Caco-2 (cell line): ENCODE data around the gene CDK5RAP3. TPM values are rescaled to one million over a fixed set of nuclear protein-coding genes. Genes with fewer than 3 reads are reported as not detected.
A peak's percentile ranks its signal among the peaks of the same experiment; 100 is the strongest.

Source experiments
- BruUV-seq: library from RNA; stranded (reverse); fragments of 400-500 nt; replicated peaks from 2 replicates; lab custom pipeline; 2021; lab: Mats Ljungman, UMichigan
- CTCF ChIA-PET: fragments of 300-600 bp; sonication (Branson Sonifier 250); formaldehyde crosslinking; loops from one replicate; lab custom pipeline; 2022; ENCODE audit warnings: antibody characterized with exemption; lab: Charles Lee
- POLR2A ChIA-PET: fragments of 300-600 bp; sonication (Branson Sonifier 250); formaldehyde crosslinking; loops from one replicate; lab custom pipeline; 2022; ENCODE audit warnings: antibody characterized with exemption; lab: Charles Lee
- DNase-seq, 2 experiments: peaks; one replicate each; pipeline versions ENCODE4 v3.0.0 to v3.0.0-alpha.2; 2020 to 2022
- H3K27me3 ChIP-seq: replicated peaks from 2 replicates; pipeline ENCODE4 v1.6.0; 2011; ENCODE audit warnings: low read length; ENCODE audit not compliant: control insufficient read depth, insufficient read depth
- H3K36me3 ChIP-seq: 2 replicates; pipeline ENCODE4 v1.5.1; 2011; ENCODE audit warnings: low read length; ENCODE audit not compliant: control insufficient read depth, insufficient read depth
- H3K4me1 ChIP-seq: fragments of 250-450 bp; sonication (Bioruptor Pico); 2 replicates; pipeline ENCODE4 v1.5.1; 2020; ENCODE audit warnings: mild to moderate bottlenecking
- H3K4me3 ChIP-seq: 2 replicates; pipeline ENCODE4 v1.5.1; 2011; ENCODE audit warnings: low read depth, mild to moderate bottlenecking, control low read depth, low read length
- H3K9me3 ChIP-seq: fragments of 250-450 bp; sonication (Bioruptor Pico); 2 replicates; pipeline ENCODE4 v1.5.1; 2020; ENCODE audit warnings: mild to moderate bottlenecking, moderate library complexity
- H3K27ac Mint-ChIP-seq: one replicate; pipeline ENCODE4 v1.8.0; 2022; ENCODE audit warnings: mixed read lengths; ENCODE audit not compliant: unreplicated experiment
- H3K27me3 Mint-ChIP-seq: one replicate; pipeline ENCODE4 v1.8.0; 2022; ENCODE audit warnings: mixed read lengths; ENCODE audit not compliant: insufficient read depth, unreplicated experiment
- H3K36me3 Mint-ChIP-seq: one replicate; pipeline ENCODE4 v1.8.0; 2022; ENCODE audit warnings: mild to moderate bottlenecking, mixed read lengths; ENCODE audit not compliant: insufficient read depth, unreplicated experiment
- H3K4me1 Mint-ChIP-seq: one replicate; pipeline ENCODE4 v1.8.0; 2022; ENCODE audit warnings: low read depth, mixed read lengths; ENCODE audit not compliant: unreplicated experiment
- H3K4me3 Mint-ChIP-seq: one replicate; pipeline ENCODE4 v1.8.0; 2022; ENCODE audit warnings: mild to moderate bottlenecking, moderate library complexity, mixed read lengths; ENCODE audit not compliant: unreplicated experiment
- H3K9me3 Mint-ChIP-seq: one replicate; pipeline ENCODE4 v1.8.0; 2022; ENCODE audit warnings: mixed read lengths; ENCODE audit not compliant: unreplicated experiment
- CTCF ChIP-seq, 2 experiments: fragments of 200-600 bp in 1 of 2; IDR thresholded peaks; 1 replicate in 1 of 2; 2 replicates in 1 of 2; pipeline versions ENCODE4 v1.5.1 to v1.8.0; 2011 to 2022; ENCODE audit warnings: antibody characterized with exemption in 1 of 2, control low read depth in 1 of 2, inconsistent platforms in 1 of 2, low read depth in 1 of 2, low read length in 1 of 2, mild to moderate bottlenecking in 1 of 2, moderate library complexity in 1 of 2; ENCODE audit not compliant: insufficient read depth in 1 of 2, severe bottlenecking in 1 of 2, unreplicated experiment in 1 of 2
- intact Hi-C: fragments of 100-400 bp; cut with micrococcal nuclease; formaldehyde crosslinking; loops from one replicate; pipeline ENCODE4 v1.10.0; 2022; ENCODE audit not compliant: unreplicated experiment
- total RNA-seq: library from RNA; stranded (reverse); gene quantifications from 2 replicates; pipeline ENCODE4 v1.2.3, GENCODE V29; 2022

CDK5RAP3 gene
- total RNA-seq, 1 experiment from 2014 or later: 425 TPM

GRCh38 chr17:48011405-48012150 lies 40.7 kb downstream of the CDK5RAP3 start:
- no peaks in the 10 kb centered on the region for H3K9me3 ChIP-seq
- H3K27ac Mint-ChIP-seq: no peak overlapping the region
- H3K4me1 ChIP-seq: peaks cover 5% of the 10 kb centered on the region
- peak overlapping the region; percentile 48 for H3K4me3 ChIP-seq
- peak; percentile 95 to 97 for TF ChIP-seq CTCF (IDR thresholded peaks at IDR 0.05; ENCODE audit: insufficient read depth in 1 of 2, low read depth in 1 of 2, low read length in 1 of 2, severe bottlenecking in 1 of 2, unreplicated experiment in 1 of 2)
- intact Hi-C loops: loop anchor here (1.0 to 2.0 kb wide), 2 partner anchors 15 to 36 kb away; no protein-coding TSS in a partner anchor
- no peaks in the 10 kb centered on the region for H3K27me3 ChIP-seq
- ChIA-PET POLR2A (interaction anchor here (0.8 to 1.5 kb wide), 5 partner anchors 36 to 116 kb away, joined by 3 to 5 read pairs (median 4); partner anchors contain the start of genes CDK5RAP3, NFE2L1, PNPO and SP2), CTCF (interaction anchor here (0.5 to 2.7 kb wide), 36 partner anchors 9 to 1904 kb away, joined by 3 to 32 read pairs (median 5); partner anchors contain the start of genes CDK5RAP3, LRRC46, MRPL10 and NFE2L1)
- peak; percentile 83 for DNase-seq
- BruUV-seq: no TSS peak
- peaks cover 4% of the 10 kb centered on the region for H3K27me3 Mint-ChIP-seq
- no peaks in the 10 kb centered on the region for H3K36me3 ChIP-seq
- H3K4me1 Mint-ChIP-seq: peaks cover 6% of the 10 kb centered on the region
- peak overlapping the region; percentile 70 for H3K4me3 Mint-ChIP-seq
- H3K9me3 Mint-ChIP-seq: no peaks in the 10 kb centered on the region
- no peaks in the 10 kb centered on the region for H3K36me3 Mint-ChIP-seq

- ChIA-PET POLR2A (interaction anchor here (1.2 to 1.5 kb wide), 2 partner anchors 60 to 117 kb away, joined by 4 to 5 read pairs; partner anchors contain the start of gene SP2), CTCF (interaction anchor here (0.5 to 2.7 kb wide), 24 partner anchors 9 to 1903 kb away, joined by 3 to 32 read pairs (median 6); partner anchors contain the start of genes CDK5RAP3, NFE2L1, PNPO and PRR15L)
- DNase-seq: peak in 1 of 2 experiments; percentile 79
- Histone ChIP-seq H3K27me3 (no peaks in the 10 kb centered on the region), H3K9me3 (no peaks in the 10 kb centered on the region), H3K36me3 (no peaks in the 10 kb centered on the region), H3K4me3 (peak overlapping the region; percentile 48), H3K4me1 (peaks cover 5% of the 10 kb centered on the region)
- H3K27me3 Mint-ChIP-seq: peaks cover 4% of the 10 kb centered on the region
- peak in 1 of 2 experiments; percentile 9 for TF ChIP-seq CTCF (IDR thresholded peaks at IDR 0.05; ENCODE audit: insufficient read depth in 1 of 2, low read depth in 1 of 2, low read length in 1 of 2, severe bottlenecking in 1 of 2, unreplicated experiment in 1 of 2)
- H3K4me1 Mint-ChIP-seq: peaks cover 6% of the 10 kb centered on the region
- no peaks in the 10 kb centered on the region for H3K36me3 Mint-ChIP-seq
- H3K4me3 Mint-ChIP-seq: peak overlapping the region; percentile 70
- BruUV-seq: no TSS peak
- no peak overlapping the region for H3K27ac Mint-ChIP-seq
- intact Hi-C loops: no loop called here
- H3K9me3 Mint-ChIP-seq: no peaks in the 10 kb centered on the region
Observed at GRCh38 chr17:48012151-48012520, 41.2 kb downstream of the CDK5RAP3 start.

- H3K27me3 ChIP-seq: no peaks in the 10 kb centered on the region
- H3K27ac Mint-ChIP-seq: no peak overlapping the region
- H3K9me3 ChIP-seq: no peaks in the 10 kb centered on the region
- peaks cover 6% of the 10 kb centered on the region for H3K4me1 Mint-ChIP-seq
- no peak for DNase-seq
- H3K27me3 Mint-ChIP-seq: peaks cover 4% of the 10 kb centered on the region
- TF ChIP-seq CTCF (IDR thresholded peaks at IDR 0.05; ENCODE audit: insufficient read depth in 1 of 2, low read depth in 1 of 2, low read length in 1 of 2, severe bottlenecking in 1 of 2, unreplicated experiment in 1 of 2): no peak
- no TSS peak for BruUV-seq
- intact Hi-C loops: no loop called here
- no peaks in the 10 kb centered on the region for H3K36me3 Mint-ChIP-seq
- POLR2A ChIA-PET: interaction anchor here (1.2 kb wide), 1 partner anchor 61 kb away, joined by 4 read pairs; no protein-coding TSS in a partner anchor
- no peaks in the 10 kb centered on the region for H3K36me3 ChIP-seq
- CTCF ChIA-PET: interaction anchor here (0.5 to 2.7 kb wide), 15 partner anchors 9 to 1903 kb away, joined by 3 to 32 read pairs (median 7); partner anchors contain the start of genes CDK5RAP3, NFE2L1 and PRR15L
- peak overlapping the region; percentile 48; the same call in 1 of the 2 replicates for H3K4me3 ChIP-seq
- no peaks in the 10 kb centered on the region for H3K9me3 Mint-ChIP-seq
- H3K4me3 Mint-ChIP-seq: peak overlapping the region; percentile 70
- peaks cover 5% of the 10 kb centered on the region for H3K4me1 ChIP-seq
Observed at GRCh38 chr17:48012654-48013053, 41.7 kb downstream of the CDK5RAP3 start.
